Activated T-helper 1 cell treated with anti-CD3 and anti-CD28 coated beads, Interleukin-2, amount 50 U/mL, for 16 hours (primary cell): Measurements from ENCODE around the gene RRP1.
"Not testable (repeated sequence)": the region's sequence is repeated elsewhere in the genome, so short reads cannot be mapped to it uniquely, and the experiment has no call there.

ENCODE experiments used
- DNase-seq, 2 donors: peaks; one replicate each; pipeline ENCODE4 v3.0.0-alpha.2; 2020; ENCODE audit warnings: low read depth in 1 of 2, low spot score in 1 of 2

The RRP1 gene

GRCh38 chr21:43815991-43816390, 26.6 kb downstream of the RRP1 start:
- no peak for DNase-seq

DNA sequence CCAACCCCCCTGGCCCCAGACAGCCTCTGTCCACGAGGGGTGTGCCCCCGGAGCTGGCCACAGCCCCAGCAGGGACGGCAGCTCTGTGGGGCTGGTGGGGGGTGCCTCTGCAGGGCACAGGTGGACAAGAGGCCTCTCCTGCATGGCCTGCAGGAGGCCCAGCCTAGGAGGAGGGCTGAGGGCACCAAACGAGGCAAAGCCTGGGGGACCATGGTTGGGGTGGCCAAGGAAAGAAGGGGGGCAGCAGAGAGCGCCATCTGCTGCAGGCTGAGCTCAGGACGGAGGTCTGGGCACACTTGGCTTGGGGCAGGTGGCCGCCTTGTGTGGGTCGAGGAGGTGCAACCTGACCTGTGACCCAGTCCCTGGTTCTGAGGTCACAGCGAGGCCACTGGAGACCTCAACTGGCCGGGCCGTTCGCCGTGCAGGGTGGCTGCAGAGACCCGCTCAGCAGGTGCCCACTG, 27.3 kb downstream of the RRP1 start:
- DNase-seq = no peak

- no peak for DNase-seq
These were observed 28.0 kb downstream of the RRP1 start for GRCh38 chr21:43817157-43818086.

DNA sequence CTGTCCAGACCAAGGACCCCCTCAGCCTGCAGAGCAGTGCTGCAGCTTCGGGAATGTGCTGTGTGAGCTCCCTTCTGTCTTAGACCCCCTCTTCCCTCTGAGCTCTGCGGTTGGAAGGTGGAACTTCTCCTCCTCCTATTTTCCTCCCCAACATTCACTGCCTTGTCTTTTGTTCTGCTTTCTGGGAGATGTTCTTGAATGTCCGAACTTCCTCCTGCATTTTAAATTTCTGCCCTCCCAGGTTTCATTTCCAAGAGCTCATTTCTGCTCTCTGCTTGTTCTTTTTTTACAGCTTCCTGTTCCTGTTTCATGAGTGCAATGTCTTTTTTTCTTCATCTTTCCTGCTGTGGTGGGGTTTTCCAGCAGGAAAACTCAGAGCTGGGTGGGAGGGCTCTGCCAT, 29.3 kb downstream of the RRP1 start:
- DNase-seq = no peak

GRCh38 chr21:43819511-43820405, 30.4 kb downstream of the RRP1 start:
- no peak for DNase-seq

DNA sequence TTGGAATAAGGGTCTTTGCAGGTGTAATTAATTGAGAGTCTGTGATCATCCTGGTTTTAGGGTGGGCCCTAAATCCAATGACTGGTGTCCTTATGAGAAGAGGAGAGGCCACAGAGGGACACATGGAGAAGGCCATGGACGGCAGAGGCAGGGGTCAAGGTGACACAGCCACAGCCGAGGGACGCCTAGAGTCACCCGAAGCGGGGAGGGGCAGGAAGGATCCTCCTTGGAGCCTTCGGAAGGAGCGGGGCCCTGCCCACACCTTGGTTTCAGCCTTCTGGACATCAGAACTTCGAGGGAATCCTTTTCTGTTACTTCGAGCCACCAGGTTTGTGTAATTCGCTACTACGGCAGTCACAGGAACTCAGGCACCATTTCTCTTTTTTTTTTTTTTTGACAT, 31.1 kb downstream of the RRP1 start:
- DNase-seq = no peak

DNA sequence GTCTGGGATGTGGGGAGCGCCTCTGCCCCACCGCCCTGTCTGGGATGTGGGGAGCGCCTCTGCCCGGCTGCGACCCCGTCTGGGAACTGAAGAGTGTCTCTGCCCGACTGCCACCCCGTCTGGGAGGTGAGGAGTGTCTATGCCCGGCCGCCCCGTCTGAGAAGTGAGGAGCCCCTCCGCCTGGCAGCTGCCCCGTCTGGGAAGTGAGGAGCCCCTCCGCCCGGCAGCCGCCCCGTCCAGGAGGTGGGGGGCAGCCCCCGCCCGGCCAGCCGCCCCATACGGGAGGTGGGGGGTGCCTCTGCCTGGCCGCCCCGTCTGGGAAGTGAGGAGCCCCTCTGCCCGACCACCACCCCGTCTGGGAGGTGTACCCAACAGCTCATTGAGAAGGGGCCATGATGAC, 32.8 kb downstream of the RRP1 start:
- DNase-seq = not testable (repeated sequence)

DNA sequence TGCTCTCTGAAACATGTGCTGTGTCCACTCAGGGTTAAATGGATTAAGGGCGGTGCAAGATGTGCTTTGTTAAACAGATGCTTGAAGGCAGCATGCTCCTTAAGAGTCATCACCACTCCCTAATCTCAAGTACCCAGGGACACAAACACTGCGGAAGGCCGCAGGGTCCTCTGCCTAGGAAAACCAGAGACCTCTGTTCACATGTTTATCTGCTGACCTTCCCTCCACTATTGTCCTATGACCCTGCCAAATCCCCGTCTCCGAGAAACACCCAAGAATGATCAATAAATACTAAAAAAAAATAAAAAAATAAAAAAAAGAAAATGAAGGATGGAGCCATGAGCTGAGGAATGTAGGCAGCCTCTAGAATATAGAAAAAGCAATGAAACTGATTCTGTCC, 33.4 kb downstream of the RRP1 start:
- not testable (repeated sequence) for DNase-seq

DNA sequence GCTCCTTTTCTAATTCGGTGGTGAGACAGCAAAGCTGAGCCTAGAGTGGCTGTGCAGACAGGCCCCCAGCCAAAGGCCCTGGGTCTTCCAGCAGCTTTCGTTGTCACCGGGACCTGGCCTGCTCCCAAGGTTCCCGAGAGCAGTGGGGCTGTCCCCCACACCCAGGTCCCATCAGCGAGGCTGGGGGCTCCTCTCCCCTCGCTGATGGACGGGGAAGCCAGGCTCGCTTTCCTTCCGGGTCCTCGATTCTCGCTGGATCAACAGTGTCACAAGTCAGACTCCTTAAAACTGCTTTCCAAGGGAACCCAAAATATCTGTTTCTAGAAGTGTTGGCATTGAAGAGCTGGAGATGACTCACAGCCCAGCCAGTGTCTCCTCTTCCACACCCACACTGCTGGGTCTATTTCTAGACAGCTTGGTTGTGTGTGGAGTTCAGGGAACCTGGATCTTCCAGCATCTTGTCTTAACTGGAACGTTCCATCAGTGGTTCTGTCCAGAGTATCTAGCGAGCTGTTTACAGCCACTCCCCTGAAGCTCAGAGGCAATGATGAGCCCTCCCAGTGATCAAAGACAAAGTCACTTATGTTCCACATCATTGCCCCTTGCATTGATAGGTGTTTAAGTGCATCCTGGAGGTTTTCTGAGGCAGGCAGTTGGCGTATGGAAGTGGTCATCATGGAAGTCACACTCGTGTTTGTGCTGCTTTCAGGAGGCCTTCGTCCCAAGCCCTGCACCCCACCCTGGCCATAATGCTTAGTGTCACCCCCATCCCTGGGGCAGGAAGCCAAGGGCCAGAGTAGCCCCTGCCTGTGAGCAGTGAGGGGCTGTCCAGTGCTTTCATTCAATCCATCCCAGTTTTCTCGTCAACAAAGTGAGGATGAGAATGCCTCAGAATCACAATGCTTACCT, 35.2 kb downstream of the RRP1 start:
- DNase-seq = no peak

- no peak for DNase-seq
These were observed 36.0 kb downstream of the RRP1 start for GRCh38 chr21:43825242-43825935.

GRCh38 chr21:43825936-43826622, 36.7 kb downstream of the RRP1 start:
- no peak for DNase-seq

- no peak for DNase-seq
These were observed 37.2 kb downstream of the RRP1 start for GRCh38 chr21:43826623-43826974.

GRCh38 chr21:43827015-43827611, 37.7 kb downstream of the RRP1 start:
- no peak for DNase-seq

- DNase-seq = no peak
These were observed 39.8 kb downstream of the RRP1 start for GRCh38 chr21:43829161-43829560.

DNA sequence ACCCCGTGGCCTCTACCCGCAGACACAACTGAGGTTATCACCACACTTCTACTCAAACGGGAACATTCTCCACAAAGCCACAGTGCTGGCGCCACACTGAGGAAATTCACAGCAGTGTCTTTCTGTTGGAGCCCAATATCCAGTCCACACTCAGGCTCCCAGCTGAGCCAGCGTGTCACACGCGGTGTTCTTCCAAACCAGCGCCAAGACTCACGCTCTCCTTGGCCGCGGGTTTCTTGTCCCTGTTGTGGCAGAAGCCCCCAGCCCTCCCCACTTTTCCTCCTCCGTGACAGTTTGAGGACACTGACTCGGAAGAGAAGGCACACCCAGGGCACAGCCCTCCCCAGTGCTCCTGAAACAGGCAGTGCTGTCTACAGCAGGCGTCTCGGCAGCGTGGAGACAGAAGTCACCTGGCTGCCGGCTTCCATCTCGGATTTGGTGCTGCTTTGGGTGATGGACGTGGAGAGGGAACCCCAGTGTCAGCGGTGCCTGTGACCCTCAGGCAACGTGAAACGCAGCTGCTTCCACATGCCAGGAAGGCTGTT, 40.3 kb downstream of the RRP1 start:
- no peak for DNase-seq

DNA sequence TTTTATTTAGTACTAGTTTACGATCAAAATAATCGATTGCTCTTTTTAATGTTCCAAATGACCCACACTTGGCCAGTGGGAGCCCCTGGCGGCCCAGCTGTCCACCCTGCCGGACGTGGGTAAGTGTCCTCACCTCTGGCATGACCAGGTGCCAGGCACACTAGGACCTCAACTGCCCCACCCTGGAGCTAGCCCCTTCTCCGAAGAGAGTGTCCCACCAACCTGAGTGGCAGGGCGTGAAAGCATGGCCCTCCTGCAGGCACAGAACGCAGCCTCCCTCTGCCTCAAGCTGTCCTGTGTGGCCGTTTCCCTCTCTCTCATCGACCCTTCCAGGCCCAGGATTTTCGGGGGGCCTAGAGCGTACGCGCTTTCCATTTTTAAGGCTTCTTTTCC, 42.8 kb downstream of the RRP1 start:
- DNase-seq = no peak

- DNase-seq = no peak
These were observed 43.3 kb downstream of the RRP1 start for GRCh38 chr21:43832648-43833047.

DNA sequence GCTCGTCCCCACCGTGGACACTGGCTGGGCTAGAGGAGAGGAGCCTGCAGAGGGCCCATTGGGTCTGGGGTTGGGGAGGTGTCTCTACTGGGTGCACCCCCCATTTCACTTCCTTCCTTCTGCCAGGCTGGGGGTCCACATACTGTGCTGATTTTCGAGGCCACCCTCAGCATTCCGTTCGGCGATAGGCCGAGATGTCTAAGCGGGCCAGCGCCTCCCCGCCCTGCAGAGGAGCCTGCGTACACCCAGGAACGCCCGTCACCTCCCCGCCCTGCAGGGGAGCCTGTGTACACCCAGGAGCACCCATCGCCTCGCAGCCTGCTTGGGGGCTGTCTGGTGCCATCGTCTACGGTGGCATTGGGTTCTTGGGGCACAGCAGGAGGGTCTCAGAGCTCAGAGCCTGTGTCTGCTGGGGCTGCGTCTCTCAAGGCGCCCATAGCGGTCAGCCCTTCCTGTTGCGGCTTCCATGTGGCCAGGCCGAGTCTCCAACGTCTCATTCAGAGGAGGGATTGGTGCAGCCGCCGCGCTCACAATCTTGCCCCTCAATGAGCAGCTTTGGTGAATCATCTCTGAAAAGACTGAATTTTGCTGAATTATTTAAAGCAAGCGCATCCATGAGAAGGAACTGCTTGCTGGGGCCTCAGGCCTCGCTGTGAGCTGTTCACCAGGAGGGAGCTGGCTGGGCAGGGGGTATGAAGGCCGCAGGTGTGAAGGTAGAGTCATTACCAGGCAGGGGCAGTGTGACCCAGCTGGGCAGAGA, 44.9 kb downstream of the RRP1 start:
- DNase-seq = no peak
